Epidermal melanocyte (primary cell): Measurements from ENCODE around the gene PGAP6.
"Not testable (repeated sequence)": the region's sequence is repeated elsewhere in the genome, so short reads cannot be mapped to it uniquely, and the experiment has no call there.

Experiments used
- DNase-seq: peaks from one replicate; pipeline ENCODE4 v3.0.0; 2011; ENCODE audit warnings: low spot score; ENCODE audit not compliant: insufficient read length

Gene PGAP6

DNA sequence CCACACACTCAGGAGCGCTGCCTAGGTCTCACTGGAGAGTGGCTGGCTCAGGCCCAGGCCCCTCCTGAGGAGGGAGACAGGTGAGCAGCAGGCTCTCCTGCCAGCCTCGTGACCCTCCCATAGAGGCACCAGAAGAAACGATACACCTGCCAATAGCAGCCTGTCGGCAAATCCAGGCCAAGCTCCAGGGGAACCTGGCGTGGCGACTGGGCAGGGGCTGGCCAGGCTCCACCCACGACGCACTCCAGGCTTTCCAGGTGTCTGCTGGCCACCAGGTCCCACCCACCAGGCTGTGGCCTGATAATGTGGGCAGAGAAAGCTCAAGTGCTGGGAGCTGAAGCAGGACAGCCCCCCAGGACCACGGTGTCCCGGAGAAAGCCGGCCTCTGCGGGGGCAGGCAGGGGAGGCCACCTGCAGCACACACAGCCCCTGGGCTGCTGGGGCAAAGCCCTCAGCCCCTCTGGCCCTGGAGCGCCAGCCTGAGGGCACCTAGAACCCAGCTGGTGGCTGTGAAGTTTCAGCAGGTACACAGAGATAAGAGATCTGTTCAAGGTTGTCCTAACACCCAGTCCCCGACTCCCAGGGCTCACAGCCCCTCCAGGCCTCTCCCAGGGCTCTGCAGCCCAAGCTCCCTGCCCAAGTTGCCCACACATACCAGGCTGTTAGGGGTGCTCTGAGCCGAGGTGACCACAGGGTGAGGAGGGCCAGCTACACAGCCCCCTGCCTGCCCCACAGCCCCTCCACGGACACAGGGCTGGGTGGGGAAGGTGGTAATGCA lies 2.4 kb downstream of the PGAP6 start:
- peak; percentile 5 for DNase-seq

DNA sequence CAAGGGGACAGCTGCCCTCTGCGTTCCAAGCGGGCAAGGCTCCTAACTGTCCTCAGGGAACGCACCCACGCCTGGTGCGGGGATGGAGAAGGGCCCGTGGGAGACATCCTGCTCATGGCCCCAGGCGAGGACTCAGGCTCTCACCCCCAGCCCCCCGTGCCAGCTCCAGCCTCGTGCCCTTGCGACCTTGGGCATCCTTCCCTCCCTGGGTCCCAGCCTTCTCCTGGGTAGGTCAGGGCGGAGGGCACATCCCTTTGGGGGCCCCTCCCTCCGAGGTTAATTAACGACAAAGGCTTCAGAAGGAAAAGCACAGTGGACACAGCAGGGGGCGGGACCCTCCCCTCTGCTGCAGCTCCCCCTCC lies 3.0 kb downstream of the PGAP6 start:
- peak; percentile 13 for DNase-seq

DNA sequence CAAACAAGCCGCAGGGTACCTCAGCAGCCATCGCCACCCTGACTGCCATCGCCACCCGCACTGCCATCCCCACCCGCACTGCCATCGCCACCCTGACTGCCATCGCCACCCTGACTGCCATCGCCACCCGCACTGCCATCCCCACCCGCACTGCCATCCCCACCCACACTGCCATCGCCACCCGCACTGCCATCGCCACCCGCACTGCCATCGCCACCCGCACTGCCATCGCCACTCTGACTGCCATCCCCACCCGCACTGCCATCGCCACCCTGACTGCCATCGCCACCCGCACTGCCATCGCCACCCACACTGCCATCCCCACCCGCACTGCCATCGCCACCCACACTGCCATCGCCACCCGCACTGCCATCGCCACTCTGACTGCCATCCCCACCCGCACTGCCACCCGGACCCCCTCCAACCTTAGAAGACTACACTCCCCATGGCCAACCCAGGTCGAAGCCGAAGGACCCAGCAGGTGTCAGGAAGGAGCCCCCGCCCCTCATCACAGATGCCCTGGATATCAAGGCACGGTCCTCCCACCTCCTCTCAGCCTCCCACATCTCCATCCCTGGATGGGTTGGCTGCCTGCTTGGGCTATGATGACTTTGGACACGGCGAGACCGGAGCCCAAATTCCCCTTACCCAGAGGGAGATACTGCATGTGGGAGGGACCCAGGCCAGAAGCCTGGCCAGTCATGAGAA lies 3.5 kb downstream of the PGAP6 start:
- DNase-seq = not testable (repeated sequence)

DNA sequence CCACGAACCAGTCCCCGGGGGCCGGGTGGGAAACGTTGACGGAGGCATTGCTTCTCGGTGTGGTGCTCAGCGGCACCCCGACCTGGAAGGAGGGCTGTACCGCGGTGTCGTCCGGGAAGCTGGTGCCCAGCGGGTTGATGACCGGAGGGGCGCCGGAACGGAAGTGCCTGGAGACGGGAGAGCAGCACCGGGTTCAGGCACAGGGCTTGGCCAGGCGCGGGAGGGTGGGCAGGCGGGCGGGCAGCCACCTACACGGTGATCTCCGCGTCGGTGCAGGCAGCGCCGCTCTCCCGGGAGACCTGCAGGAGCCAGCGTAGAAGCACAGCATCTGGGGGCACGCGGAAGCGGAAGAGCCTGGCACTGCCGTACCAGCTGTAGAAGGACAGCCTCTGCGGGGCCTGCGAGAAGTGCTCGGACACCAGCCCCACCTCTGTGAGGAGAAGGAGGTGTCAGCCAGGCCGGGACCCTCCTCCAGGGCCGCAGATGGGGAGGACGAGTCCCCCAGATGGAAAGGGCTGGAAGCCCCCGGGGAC lies 4.3 kb downstream of the PGAP6 start:
- no peak for DNase-seq

DNA sequence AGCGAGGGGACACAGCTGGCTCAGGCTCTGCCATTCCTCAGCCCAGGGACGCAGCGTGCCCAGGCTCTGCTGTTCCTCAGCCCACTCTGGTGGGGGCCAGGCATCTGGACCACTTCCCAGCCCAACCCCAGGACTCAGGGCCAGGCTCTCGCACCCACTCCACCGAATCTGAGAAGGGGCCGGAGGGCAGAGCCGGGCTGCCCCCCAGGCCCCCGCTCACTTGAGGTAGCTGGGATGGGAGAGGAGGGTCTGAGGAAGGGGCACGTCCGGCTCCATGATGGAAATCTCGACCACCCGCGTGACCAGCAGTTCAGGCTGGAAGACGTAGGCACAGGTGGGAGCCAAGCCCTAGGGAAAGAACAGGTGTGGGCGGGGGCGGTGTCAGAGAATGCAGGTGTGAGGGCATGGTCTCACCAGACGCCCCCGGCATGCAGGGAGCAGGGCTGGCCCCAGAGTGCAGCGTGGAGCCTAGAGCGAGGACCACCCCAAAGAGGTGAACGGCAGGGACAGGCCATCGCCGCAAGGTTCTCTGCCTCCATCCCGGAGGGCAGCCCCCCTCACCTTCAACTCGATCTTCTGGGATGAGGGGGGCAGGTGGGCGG lies 4.9 kb downstream of the PGAP6 start:
- no peak for DNase-seq

DNA sequence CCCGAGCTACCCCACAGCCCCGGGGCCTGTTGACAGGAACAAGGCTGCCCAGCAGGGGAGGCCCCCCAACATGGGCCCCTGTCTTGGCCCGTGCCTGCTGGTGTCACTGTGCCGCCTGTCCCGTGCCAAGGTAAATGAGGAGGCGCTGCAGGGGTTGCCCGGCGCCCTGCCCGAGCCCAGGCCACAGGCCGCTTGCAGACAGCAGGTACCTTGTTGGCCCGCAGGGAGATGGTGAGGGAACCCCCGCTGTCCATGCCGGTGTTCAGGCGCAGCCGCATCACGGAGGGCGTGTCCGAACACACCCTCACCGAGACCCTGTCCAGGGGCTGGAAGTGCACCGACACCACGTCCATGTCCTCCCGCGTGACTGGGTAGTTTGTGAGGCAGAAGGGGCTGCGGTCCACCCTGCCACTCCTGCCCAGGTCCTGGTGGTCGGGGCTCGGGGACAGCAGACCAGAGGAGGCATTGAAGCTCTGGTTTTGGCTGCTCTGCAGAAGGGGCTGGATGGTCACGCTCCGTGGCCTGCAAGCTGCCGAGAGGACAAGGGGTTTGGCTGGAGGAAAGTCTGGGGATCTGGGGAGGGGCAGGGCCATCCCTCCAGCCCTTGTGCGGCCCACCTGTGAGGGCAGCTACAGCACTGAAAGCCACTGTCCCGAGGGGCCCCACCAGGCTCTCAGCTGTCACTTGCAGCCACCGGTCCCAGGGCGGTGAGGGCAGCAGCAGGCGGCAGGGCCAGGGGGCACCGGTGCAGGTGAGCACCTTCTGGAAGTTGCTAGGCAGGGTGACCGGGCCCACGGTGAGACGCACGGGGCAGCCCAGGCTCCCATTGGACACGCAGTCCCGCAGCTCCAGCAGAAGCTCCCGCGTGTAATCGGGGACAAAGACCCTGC lies 5.6 kb downstream of the PGAP6 start:
- no peak for DNase-seq

DNA sequence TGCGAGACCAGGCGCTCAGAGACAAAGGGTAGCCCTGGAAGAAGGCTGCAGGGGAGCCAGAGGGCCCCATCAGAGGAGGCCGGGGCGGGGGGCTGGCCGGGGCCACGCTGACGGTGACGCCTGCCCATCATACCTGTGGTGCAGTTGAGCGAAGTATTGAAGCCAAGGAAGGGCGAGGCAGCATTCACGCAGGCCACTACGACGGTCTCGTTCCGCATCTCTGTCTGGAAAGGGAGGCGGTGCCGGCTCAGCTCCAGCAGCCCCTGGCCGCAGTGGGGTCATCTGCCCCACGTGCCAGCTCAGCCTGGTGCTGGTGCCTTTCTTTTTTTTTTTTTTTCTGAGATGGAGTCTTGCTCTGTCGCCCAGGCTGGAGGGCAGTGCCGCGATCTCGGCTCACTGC lies 6.6 kb downstream of the PGAP6 start:
- no peak for DNase-seq

DNA sequence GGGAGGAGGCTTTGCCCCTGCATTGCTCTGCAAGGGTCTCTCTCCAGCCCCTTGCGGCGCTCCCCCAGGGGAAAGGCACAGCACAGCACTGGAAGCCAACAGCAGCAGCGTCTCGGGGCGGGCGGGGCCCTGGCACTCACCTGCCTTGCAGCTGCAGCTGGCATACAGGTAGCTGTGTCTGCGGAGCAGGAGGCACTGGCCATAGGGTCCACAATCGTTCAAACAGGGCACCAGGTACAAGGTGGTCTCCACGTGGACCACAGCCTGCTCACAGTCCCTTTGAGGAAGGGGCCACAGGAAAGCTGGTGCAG lies 7.2 kb downstream of the PGAP6 start:
- no peak for DNase-seq

DNA sequence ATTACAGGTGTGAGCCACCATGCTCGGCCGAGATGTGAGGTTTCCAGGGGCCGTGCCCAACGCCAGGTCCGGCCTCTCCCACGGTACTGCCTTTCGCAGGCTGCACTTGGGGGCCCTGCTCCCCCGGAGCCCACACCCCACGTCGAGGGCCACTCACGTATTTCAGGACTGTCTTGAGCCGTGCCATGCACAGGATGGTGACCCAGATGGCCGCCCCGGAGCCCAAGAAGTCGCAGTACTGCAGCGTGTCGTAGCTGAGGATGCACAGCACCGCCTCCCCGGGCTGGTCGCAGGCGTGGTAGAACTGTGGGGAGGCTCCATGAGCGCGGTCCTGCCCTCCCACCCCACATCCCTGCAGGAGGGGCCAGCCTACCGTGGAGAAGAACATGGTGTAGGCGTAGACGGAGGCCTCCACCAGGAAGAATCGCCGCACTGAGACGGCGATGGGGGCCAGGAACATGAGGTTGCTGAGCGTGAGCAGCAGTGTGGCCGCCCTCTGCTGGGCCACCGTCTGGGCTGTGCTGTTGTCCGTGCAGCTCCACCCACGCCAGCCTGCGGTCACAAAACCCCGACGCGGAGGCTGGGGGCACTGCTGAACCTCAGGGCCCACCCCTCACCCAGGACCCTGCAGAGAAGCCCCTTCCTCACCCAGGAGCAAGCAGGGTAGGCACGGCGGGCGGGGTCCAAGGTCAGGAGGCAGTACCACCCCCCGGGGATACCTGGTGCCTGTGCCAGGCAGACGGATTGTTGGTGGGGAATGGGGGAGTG lies 7.7 kb downstream of the PGAP6 start:
- peak; percentile 5 for DNase-seq

DNA sequence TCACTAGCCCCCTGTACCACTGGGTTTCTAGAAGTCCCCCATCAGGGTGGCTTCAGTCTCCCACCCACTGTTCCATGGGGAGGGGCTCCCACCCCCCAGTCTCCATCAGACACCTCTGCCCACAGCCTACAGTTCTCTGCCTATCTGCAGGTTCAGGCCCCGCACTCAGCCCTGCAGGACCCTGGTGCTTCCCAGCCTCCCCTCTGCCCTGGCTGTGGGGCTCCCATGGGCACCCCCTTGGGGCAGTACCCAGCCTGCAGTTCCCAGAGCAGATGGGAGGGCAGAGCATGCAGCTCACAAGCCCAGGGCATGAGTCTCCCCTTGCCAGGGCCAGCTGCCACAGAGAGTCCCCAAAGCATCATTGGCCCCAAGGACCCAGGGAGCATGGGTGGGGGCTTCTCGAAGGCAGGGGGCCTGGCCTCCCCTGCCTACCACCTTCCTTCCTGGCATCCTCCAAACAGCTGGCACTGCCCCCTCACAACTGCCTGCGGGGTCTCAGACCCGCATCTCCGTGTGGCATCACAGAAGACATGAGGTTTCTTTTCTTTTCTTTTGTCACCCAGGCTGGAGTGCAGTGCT lies 8.7 kb downstream of the PGAP6 start:
- DNase-seq = no peak

DNA sequence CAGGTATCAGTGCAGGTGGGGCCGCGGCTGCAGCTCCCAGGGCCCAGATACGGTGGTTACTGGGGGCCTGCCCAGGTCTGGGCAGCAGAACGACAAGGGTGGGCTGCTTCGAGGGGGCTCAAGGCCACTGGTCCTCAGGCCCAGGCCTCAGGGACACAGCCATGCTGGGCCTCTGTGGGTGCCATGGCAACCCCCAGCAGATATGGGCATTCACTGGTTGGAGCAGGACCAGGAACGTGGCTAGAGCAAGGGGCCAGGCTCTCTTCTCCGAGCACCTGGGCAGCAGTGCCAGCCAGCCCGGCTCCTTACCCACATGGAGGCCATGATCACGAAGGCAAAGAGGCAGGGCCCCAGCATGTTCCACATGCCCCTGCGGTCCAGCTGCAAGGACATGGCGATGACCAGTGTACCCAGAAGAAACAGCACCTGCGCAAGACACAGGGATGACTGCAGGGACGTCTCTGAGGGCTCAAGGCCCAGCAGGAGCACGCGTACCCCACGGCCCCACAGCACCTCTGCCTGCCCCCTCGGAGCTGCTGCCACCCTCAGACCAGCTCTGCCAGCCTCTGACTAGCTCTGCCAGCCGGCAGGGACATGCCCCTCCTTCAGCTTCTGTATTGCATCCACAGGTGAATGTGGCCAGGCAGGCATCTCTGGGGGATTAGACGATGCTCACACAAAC lies 9.3 kb downstream of the PGAP6 start:
- no peak for DNase-seq

DNA sequence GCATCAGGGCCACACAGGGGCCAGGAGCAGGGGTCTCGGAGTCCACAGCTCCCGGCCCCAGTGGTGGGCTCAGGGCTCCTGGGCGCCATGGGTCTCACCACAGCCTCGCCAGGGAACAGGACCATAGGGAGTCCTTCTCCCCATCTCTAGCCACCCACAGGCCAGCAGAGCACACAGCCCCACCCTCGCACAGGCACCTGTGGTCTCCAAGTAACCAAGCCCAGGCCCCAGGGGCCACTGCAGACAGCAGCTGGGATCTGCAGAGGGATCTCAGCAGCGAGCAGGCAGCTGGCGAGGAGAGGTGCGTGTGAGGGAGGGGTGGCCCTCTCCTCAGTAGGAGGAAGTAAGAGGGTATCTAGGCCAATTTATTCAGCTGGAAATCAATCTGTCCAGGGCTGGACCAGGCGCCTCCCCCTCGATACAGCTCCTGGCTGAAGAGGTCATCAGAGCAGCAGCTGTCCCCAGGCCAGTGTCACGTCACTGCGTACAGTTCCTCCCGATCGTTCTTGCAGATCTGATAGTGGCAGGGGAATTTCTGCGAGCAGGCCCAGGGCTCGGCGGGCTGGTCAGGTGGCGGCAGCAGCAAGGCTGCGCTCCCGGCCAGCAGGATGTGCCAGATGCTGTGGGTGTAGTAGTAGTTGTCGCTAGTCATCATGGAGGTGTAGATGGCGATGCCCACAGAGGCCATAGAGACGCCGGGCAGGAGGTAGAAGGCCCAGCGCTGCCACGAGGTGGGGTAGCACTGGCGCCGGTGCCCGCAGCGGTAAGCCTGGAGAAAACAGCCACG lies 10.1 kb downstream of the PGAP6 start:
- peak; percentile 12 for DNase-seq

DNA sequence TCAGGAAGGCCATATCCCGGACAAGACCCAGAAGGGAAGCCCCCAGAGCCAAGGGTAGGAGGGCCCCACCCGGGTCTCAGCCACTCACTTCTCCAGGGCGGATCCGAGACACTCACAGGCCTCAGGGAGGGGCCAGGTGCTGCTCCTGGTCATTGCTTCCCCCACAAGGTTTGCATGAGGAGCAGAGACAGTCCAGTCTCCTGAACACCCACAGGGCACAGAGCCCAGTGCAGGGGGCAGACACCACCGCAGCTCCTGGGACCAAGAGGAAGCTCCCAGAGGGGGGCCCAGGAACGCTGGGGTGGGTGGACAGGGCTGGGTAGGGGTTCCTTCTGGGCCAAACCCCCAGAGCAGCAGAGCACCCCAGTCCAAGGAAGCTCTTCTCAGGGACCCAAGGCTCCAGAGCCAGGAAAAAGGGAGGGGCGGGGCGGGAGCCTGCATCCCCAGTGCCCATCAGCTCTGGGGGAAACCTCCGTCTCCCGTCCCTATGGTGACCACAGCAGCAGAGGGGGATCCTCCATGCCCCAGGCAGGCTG lies 10.7 kb downstream of the PGAP6 start:
- DNase-seq = peak; percentile 15

DNA sequence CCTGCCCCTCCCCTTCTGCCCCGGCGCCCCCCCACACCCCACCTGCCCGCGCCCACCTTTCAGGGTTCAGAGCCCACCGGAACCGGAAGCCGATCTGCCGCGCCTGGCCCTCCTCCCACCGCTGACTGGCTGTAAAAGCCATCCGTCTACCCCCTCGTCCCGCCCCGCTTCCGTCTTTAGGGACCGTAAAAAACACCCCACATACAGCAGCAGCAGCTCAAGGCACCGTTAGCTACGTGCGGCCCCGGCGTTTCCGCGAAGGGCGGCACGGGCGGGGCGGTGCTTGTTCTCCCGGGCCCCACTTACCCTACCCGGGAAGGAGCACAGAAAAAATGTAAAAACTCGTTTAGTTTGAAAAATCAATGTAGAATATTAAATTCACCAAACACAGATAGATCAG lies 11.3 kb downstream of the PGAP6 start, which contains the start of gene MRPL28:
Gene MRPL28, minus strand, starts transcription at position 96 of the 400 bp plus-strand sequence. CDS start 320 bp downstream, outside the sequence.
- peak; percentile 100 for DNase-seq

DNA sequence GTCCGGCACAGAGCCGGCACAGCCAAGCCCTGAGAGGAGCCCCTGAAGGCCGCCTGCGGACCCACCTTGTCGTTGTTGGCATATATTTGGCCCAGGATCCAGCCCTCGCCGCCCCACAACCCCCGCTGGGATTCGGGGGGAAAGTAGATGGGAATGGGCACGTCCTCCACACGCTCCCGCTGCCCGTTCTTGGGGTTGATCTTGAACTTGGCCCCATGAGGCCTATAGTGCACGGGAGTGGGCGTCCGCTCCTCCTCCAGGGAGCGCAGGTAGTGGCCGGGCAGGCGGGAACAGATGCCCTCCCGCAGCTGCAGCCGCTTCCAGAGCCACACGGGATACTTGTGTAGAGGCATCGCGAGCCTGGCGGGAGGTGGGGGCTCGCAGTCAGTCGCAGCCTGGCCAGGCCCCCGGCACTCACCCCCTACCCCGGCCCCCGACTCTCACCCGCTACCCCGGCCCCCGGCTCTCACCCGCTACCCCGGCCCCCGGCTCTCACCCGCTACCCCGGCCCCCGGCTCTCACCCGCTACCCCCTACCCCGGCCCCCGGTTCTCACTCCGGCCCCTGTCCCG lies 11.8 kb downstream of the PGAP6 start:
- peak; percentile 16 for DNase-seq

DNA sequence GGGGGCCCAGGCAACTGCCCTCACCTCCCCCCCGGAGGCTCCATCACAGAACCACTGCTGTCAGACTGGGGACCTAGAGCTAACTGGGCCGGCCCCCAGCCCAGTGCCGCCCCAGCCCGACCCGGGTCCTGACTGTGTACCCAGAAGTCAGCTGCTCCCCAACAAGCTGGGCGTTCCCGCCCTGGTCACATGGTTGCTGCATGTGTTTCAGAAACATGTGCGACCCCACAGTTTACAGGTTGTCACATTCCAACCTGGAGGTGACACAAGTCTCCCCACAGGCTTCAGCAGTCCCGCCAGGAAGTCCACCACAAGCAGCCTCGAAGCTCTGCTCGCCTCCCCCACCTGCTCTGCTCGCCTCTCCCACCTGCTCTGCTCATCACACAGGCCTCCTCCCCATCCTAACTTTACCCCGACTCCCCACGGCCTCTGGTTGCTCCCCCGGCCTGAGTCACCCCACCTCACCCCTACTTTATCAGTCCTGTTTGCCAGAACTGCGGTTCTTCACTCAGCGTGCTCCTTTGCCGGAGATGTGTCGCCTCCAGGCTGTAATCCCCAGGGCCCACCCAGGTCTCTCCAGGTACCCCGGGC lies 12.4 kb downstream of the PGAP6 start:
- DNase-seq = no peak

DNA sequence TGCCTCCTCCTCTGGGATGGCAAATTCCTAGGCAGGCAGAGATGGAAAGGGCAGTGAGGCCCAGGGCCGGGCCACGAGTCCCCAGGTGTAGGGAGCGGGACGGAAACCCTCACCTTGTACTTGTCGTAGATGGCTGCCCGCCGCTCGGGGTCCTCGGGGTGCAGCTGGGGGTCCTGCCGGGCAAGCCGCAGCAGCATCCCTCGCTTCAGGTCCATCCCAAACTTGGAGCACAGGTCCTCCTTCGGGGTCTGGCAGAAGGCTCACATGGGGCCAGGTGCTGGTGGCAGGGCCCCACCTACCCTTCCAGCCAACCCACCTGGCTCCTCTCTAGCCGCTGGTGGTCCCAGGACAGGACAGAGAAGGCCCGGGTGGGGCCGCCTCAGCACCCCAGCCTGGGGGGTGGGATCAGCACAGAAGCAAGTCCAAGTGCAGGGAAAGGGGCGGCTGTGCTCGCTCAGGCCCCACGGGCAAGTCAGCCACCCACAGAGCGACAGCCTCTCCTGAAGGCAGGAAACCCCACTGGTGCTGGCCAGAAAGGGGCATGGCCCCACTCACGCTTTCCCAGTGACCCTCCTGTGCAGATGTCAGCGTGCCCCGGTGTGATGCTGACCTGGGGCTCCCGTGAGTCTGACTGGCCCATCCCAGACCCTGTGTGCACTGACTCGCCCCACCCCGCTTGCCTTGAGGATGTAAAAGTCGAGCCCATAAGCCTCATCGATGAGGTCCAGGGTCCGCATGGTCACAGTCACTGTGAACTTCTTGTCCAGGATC lies 13.2 kb downstream of the PGAP6 start:
- peak; percentile 14 for DNase-seq
